GM18520 (cell line): ENCODE data around the gene LONP2.
"Not testable (repeated sequence)": the region's sequence is repeated elsewhere in the genome, so short reads cannot be mapped to it uniquely, and the experiment has no call there.

Experiments used
- ATAC-seq: cut with Tn5 transposase; IDR thresholded peaks from one replicate; pipeline ENCODE4 v1.9.1; 2021; ENCODE audit not compliant: unreplicated experiment

The LONP2 gene

DNA sequence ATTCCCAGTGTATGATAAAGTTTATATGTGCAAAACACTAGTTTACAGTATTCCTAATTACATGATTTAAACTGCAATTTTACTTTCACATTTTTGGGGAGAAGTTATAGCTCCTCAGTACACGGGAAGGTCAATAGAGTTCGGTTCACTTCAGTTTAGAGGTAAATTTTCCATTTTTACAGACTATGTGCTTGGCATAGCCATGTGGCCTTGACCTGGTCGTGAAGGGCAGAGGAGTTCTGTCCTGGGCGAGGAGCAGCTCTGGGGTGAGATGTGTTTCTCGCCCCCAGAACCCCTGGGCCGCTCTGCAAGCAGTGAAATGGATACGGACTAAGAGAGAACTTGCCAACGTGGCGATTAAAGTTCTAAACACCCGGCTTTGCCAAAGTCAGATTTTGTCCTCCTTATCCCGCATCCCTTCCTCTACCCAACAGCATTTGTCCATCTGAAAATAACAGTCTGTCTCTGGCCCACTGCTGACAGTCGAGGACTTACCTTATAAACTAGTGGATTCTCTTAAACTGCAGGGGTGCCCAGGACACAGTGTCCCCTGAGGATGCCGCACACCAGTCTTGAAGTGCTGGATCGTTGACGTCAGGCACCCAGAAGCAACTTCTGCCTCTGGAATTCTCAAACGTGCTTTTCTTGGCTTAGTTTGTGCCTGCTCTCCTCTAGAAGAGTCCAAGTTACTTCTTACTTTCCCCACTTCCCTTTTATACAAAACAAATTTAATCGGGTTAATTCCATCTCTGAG is 142.6 kb downstream of the LONP2 start:
- no peak for ATAC-seq

DNA sequence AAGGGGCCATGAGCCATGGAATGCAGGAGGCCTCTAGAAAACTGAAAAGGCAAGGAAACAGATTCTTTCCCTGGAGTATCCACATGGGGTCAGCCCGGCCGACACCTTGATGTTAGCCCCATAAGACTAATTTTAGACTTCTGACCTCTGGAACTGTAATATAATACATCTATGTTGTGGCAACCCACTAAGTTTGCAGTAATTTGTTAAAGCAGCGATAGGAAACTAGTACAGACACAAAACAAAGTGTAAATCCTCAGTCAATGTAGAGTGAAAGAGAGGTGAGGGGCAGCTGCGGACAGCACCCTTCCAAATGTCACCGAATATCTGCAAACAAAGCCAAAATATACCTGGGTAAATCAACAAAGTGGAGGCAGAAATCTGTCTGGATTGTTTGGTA is 148.3 kb downstream of the LONP2 start:
- ATAC-seq, result no peak

DNA sequence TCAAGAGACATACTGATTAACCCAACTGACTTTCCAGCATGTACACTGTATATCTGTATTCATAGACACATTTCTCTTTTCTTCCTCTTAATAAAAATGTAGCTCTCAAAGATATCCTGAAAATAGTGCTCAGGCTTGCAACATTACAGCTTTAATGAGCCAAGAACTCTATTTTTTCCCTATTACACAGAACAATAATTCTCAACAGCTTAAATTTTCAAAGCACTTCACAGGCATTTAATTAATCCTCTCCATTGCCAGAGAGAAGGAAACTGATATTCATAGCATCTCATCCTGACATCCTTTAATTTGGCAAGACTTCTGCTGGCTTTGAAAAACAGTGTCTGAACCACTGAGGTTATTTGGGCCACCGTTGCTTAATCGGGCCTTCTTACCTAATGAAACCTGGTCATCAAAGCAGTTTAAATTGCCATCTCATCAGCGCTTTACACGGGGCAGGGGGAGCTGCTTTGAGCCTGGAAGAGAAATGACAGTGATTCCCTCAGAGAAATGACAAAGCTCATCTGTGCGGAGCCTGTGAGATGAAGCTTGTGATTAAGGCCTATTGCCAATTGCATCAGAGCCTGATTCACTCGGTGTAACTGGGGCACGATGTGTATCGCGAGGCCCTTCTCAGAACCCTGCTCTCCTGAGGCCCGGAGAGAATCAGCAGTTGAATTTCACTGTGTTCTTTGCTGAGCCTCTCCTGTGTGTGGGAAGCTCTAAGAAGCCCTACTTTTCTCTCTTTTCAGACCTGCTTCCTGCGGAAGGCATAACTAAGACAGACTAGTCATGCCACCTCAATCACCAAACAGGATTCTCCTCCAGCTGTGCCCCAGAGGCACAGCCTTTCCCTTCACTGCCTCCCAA is 149.6 kb downstream of the LONP2 start:
- no peak for ATAC-seq

DNA sequence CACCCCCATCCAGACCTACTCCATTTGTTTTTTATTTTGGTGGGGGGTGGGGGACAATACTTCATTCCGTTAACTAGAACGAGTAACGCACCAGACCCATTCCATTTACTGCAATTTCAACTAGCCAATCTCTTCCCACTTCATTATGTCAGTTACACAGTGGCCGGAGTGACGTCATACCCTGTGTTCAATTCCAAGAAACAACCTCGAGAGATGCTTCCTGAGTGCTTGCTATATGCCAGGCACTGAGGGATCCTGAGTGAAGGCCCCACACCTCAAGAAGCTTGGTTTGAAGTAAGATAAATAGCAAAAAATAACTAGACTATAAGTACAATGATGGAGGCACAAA is 150.2 kb downstream of the LONP2 start:
- ATAC-seq, result no peak

DNA sequence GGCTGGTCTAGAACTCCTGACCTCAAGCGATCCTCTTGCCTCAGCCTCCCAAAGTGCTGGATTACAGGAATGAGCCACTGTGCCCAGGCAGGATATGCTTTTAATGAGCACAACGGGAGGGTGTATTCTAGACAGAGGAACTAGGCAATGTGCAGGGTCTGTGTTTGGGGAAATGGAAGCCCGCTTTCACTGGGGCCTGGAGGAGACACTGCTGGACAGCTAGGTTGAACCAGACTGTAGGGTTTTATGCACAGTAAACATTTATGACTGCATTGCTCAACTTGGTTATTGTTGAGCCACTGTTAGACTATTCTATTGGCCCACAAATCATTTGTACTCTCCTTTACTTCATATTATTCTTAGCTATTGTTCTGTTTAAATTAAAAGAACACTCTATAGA is 151.3 kb downstream of the LONP2 start:
- no peak for ATAC-seq

DNA sequence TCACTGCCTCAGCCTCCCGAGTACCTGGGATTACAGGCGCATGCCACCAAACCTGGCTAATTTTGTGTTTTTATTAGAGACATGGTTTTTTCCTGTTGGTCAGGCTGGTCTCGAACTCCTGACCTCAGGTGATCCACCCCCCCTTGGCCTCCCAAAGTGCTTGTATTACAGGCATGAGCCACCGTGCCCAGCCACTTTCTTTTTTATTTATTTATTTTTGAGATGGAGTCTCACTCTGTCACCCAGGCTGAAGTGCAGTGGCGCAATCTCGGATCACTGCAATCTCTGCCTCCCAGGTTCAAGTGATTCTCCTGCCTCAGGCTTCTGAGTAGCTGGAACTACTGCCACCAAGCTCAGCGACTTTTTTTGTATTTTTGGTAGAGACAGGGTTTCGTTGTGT is 158.4 kb downstream of the LONP2 start:
- ATAC-seq, result not testable (repeated sequence)

DNA sequence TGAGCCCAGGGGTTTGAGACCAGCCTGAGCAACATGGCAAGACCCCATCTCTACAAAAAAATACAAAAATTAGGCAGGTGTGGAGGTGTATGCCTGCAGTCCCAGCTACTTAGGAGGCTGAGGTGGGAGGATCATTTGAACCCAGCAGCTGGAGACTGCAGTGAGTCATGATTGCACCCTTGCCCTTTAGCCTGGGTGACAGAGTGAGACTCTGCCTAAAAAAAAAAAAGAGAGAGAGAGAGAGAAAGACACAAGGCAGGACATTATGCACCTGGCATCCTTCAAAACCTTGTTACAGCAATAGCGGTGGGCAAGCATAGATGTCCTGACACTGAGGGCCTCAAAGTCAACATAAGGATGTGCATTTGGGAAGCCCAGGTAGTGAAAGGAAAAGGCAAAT is 161.1 kb downstream of the LONP2 start:
- no peak for ATAC-seq

DNA sequence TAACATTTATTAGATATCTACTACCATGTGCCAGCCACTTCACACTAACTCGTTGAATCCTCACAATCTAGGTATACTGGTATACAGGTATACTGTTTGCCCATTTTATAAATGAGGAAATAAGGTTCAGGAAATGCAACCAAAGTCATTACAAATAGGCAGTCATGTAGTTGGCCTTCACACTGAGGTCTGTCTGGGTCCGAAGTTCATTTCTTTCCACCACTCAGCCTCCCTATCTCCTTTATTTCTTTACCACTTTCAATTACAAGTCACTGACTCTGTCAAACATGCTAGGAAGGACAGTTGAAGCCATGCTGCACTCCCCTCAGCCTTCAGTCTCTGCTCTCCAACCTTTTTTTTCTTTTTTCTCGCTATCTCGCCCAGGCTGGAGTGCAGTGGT is 161.8 kb downstream of the LONP2 start:
- no peak for ATAC-seq
